GM11168 (cell line): ENCODE results near the gene ADA.
"Not testable (repeated sequence)": the region's sequence is repeated elsewhere in the genome, so short reads cannot be mapped to it uniquely, and the experiment has no call there.

Experiments
- in situ Hi-C: fragments of 300-500 bp; cut with MboI; formaldehyde crosslinking; loops from one replicate; pipeline ENCODE4 v1.12.0; 2022; ENCODE audit warnings: low sequenced_read_pairs; ENCODE audit not compliant: unreplicated experiment

The ADA gene

GRCh38 chr20:44651684-44652423 lies at the start of gene ADA:
Gene ADA, minus strand, starts transcription at chr20:44651699. Its CDS starts 92 bp downstream, at chr20:44651607.
- in situ Hi-C loops: no loop called here

DNA sequence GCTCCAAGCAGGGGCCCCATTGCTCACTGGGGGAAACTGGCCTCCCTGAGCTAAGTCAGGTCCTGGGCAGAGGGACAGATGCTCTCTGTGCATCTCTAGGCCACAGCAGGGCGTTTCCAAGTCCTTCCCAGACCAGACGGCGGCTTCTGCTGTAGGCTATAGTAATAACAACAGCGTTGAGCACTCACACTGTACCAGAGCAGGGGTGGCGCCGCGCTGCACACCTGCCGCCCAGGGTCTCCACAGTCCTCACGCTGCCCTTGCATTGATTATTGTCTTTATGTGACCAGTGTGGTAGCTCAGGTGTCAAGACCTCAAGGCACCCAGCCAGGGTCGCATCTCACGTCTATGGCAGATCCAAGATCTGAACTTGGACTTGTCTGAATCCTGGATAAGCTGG lies 48.8 kb upstream of the ADA start:
- in situ Hi-C loops: no loop called here

DNA sequence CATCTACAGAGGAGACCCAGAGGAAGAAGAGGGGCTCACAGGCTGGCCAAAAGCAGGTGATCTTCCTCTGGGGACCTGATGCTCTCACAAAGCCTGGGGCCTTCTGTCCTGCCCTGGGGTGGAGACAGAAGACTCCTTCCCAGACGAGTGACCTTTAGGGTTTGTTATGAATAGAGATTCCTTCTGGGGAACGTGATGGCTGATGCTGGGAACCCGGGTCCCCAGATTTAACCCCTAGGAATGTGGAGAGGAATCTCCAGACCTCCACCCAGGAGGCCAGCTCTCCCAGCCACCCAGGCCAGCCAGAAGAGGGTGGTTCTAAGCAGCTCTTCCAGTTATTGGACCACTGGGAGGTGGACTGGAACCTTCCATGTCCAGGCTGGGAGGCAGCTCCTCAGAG lies 46.9 kb upstream of the ADA start:
- in situ Hi-C loops: no loop called here

- in situ Hi-C loops: not testable (repeated sequence)
Observed at GRCh38 chr20:44697041-44697440, 45.5 kb upstream of the ADA start.

GRCh38 chr20:44696315-44696714 lies 44.8 kb upstream of the ADA start:
- in situ Hi-C loops: no loop called here

- in situ Hi-C loops: no loop called here
Observed at GRCh38 chr20:44695674-44696300, 44.3 kb upstream of the ADA start.

- in situ Hi-C loops: no loop called here
Observed at GRCh38 chr20:44695295-44695673, 43.8 kb upstream of the ADA start.

DNA sequence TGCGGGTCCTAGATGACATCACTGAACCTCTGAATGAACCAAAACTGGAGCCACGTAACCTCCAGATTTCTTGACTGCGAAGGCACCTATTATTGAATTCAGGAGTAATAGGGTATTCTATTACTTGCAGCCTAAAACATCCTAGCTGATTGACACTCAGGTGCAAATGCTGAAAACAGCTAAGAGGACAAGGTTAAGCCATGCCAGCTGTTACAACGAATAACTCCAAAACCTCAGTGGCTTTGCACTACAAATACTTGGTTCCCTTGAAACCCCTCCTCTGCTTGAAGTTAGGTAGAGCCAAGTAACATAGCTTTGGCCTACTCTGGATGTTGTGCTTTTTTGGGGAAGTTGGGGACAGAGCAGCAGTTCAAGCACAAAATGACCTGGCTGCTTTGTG lies 42.7 kb upstream of the ADA start:
- in situ Hi-C loops: no loop called here

- in situ Hi-C loops: no loop called here
Observed at GRCh38 chr20:44693627-44694026, 42.1 kb upstream of the ADA start.

GRCh38 chr20:44692932-44693480 lies 41.5 kb upstream of the ADA start:
- in situ Hi-C loops: no loop called here

- in situ Hi-C loops: no loop called here
Observed at GRCh38 chr20:44691424-44692423, 40.2 kb upstream of the ADA start.

GRCh38 chr20:44690781-44691423 lies 39.4 kb upstream of the ADA start:
- in situ Hi-C loops: no loop called here

- in situ Hi-C loops: loop anchor here (5.0 to 10.0 kb wide), 2 partner anchors 42 to 185 kb away; no protein-coding TSS in a partner anchor
Observed at GRCh38 chr20:44689809-44690208, 38.3 kb upstream of the ADA start.

DNA sequence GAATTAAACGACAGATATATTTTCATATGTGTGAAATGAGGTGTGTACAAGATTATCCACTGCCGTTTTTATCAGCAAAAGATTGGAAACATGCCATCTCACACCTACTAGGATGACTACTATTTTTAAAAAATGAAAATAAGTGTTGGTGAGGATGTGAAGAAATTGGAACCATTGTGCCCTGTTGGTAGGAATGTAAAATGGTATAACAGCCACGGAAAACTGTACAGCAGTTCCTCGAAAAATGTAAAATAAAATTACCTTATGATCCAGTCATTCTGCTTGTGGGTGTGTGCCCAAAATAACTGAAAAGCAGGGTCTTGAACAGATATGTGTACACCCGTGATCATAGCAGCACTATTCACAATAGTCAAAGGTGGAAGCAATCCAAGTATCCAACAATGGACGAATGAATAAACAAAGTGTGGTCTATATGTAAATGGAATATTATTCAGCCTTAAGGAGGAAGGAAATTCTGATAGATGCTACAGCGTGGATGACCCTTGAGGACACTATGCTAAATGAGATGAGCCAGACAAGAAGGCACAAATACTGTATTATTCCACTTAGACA lies 36.6 kb upstream of the ADA start:
- in situ Hi-C loops: loop anchor here (5.0 to 10.0 kb wide), 2 partner anchors 44 to 187 kb away; no protein-coding TSS in a partner anchor

DNA sequence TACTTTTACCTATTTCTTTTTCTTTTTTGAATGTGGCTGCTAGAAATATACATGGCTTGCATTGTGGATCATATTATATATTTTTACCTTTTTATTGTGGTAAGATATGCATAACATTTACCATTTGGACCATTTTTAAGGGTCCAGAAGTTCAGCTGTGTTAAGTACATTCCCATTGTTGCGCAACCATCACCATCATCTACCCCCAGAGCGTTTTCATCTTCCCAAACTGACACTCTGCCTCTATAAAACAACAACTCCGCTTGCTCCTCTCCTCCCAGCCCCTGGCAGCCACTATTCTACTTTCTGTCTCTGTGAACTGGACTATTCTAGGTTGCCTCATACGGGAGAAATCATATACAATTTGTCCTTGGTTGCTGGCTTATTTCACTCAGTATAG lies 35.4 kb upstream of the ADA start:
- in situ Hi-C loops: loop anchor here (5.0 to 10.0 kb wide), 2 partner anchors 45 to 188 kb away; no protein-coding TSS in a partner anchor

GRCh38 chr20:44684047-44684967 lies 32.8 kb upstream of the ADA start:
- in situ Hi-C loops: loop anchor here (10.0 kb wide), 1 partner anchor 190 kb away; no protein-coding TSS in a partner anchor

GRCh38 chr20:44683263-44684046 lies 32.0 kb upstream of the ADA start:
- in situ Hi-C loops: loop anchor here (10.0 kb wide), 1 partner anchor 191 kb away; no protein-coding TSS in a partner anchor
